HCT116 (cell line): Measurements from ENCODE around the gene RBM20. TPM values are rescaled to one million over a fixed set of nuclear protein-coding genes. Genes with fewer than 3 reads are reported as not detected.

ENCODE experiments used
- ATAC-seq: fragments of 200-7000 bp; cut with Tn5 transposase; 2 replicates; pipeline ENCODE4 v1.9.1; 2020; ENCODE audit warnings: mild to moderate bottlenecking, moderate library complexity
- BruUV-seq: library from RNA; stranded (reverse); fragments of 400-500 nt; replicated peaks from 2 replicates; lab custom pipeline; 2021; lab: Mats Ljungman, UMichigan
- CTCF ChIA-PET: fragments of 300-600 bp; sonication (Branson Sonifier 250); formaldehyde crosslinking; loops from one replicate; lab custom pipeline; 2021; ENCODE audit warnings: antibody characterized with exemption; lab: Charles Lee
- POLR2A ChIA-PET: fragments of 300-600, 350-600 bp; sonication (Branson Sonifier 250); formaldehyde crosslinking; loops from one replicate; lab custom pipeline; 2021; ENCODE audit warnings: antibody characterized with exemption; lab: Charles Lee
- RAD21 ChIA-PET, 2 experiments: fragments of 300-600 bp; sonication (Branson Sonifier 250); formaldehyde crosslinking; loops; one replicate each; lab custom pipeline; 2023; ENCODE audit warnings: low total read pairs in 2 of 2; ENCODE audit not compliant: uncharacterized antibody in 2 of 2, unreplicated experiment in 2 of 2, low non-redundant PET in 1 of 2; lab: Charles Lee
- DNase-seq: peaks from one replicate; pipeline ENCODE4 v3.0.0-alpha.2; 2010; ENCODE audit warnings: low read depth, low spot score
- H2AFZ ChIP-seq: fragments of 200-600 bp; shearing (Covaris generic), sonication (generic); 2 replicates; pipeline ENCODE4 v1.6.1; 2017; ENCODE audit warnings: low read depth, mixed run types, mixed read lengths, antibody characterized with exemption, low read length; ENCODE audit not compliant: poor library complexity, severe bottlenecking
- H3K27ac ChIP-seq: 2 replicates; pipeline ENCODE4 v1.5.1; 2012; ENCODE audit warnings: low read depth, low read length
- H3K27me3 ChIP-seq: fragments of 200-600 bp; sonication (generic); 2 replicates; pipeline ENCODE4 v1.6.1; 2016; ENCODE audit warnings: mixed run types, low read length, mixed read lengths; ENCODE audit not compliant: insufficient read depth
- H3K36me3 ChIP-seq, 2 experiments: fragments of 200-500 bp in 1 of 2; fragments of 200-600 bp in 1 of 2; sonication (Bioruptor generic) in 1 of 2; sonication (generic) in 1 of 2; 2 replicates each; pipeline versions ENCODE4 v1.5.1 to v1.6.1; 2014 to 2016; ENCODE audit warnings: low read length in 2 of 2, inconsistent platforms in 1 of 2, mixed read lengths in 1 of 2, mixed run types in 1 of 2; ENCODE audit not compliant: insufficient read depth in 2 of 2, control insufficient read depth in 1 of 2
- H3K4me1 ChIP-seq, 2 experiments: fragments of 200-600 bp in 1 of 2; sonication (generic) in 1 of 2; 2 replicates each; pipeline versions ENCODE4 v1.5.1 to v1.6.1; 2012 to 2017; ENCODE audit warnings: low read length in 2 of 2, inconsistent platforms in 1 of 2, mild to moderate bottlenecking in 1 of 2, mixed read lengths in 1 of 2, mixed run types in 1 of 2, moderate library complexity in 1 of 2; ENCODE audit not compliant: insufficient read depth in 2 of 2, control insufficient read depth in 1 of 2
- H3K4me2 ChIP-seq: fragments of 200-600 bp; sonication (generic); 2 replicates; pipeline ENCODE4 v1.6.1; 2017; ENCODE audit warnings: mixed run types, low read length, mixed read lengths
- H3K4me3 ChIP-seq, 2 experiments: fragments of 200-600 bp in 1 of 2; sonication (generic) in 1 of 2; replicated peaks in 1 of 2; 2 replicates each; pipeline ENCODE4 v1.5.1; 2011 to 2016; ENCODE audit warnings: low read length in 2 of 2, control low read depth in 1 of 2, low read depth in 1 of 2, mild to moderate bottlenecking in 1 of 2, mixed read lengths in 1 of 2, mixed run types in 1 of 2
- H3K79me2 ChIP-seq: fragments of 200-600 bp; sonication (generic); 2 replicates; pipeline ENCODE4 v1.6.1; 2017; ENCODE audit warnings: mild to moderate bottlenecking, mixed run types, low read length, moderate library complexity, mixed read lengths; ENCODE audit not compliant: insufficient read depth
- H3K9ac ChIP-seq: fragments of 200-600 bp; sonication (generic); 2 replicates; pipeline ENCODE4 v1.6.1; 2016; ENCODE audit warnings: low read length, mixed read lengths
- H3K9me2 ChIP-seq: fragments of 200-600 bp; sonication (generic), shearing (Covaris generic); 2 replicates; pipeline ENCODE4 v1.6.1; 2017; ENCODE audit warnings: mixed run types, mild to moderate bottlenecking, moderate library complexity; ENCODE audit not compliant: insufficient read depth
- H3K9me3 ChIP-seq, 2 experiments: fragments of 200-500 bp in 1 of 2; fragments of 200-600 bp in 1 of 2; sonication (Bioruptor generic) in 1 of 2; sonication (generic) in 1 of 2; 2 replicates each; pipeline ENCODE4 v1.6.1; 2014 to 2017; ENCODE audit warnings: low read length in 2 of 2, mixed read lengths in 2 of 2, inconsistent platforms in 1 of 2, low read depth in 1 of 2, mild to moderate bottlenecking in 1 of 2, mixed run types in 1 of 2, moderate library complexity in 1 of 2; ENCODE audit not compliant: control insufficient read depth in 1 of 2, insufficient read depth in 1 of 2
- H4K20me1 ChIP-seq: fragments of 200-600 bp; sonication (generic), shearing (Covaris generic); 2 replicates; pipeline ENCODE4 v1.6.1; 2017; ENCODE audit warnings: mixed run types, mild to moderate bottlenecking, moderate library complexity; ENCODE audit not compliant: insufficient read depth
- ELF1 ChIP-seq: IDR thresholded peaks from 2 replicates; pipeline ENCODE4 v1.6.1; 2012; ENCODE audit warnings: low read depth, borderline replicate concordance
- TCF7L2 ChIP-seq: IDR thresholded peaks from 2 replicates; pipeline ENCODE4 v1.7.0; 2011; ENCODE audit warnings: borderline replicate concordance, inconsistent platforms; ENCODE audit not compliant: insufficient read depth, insufficient read length; ENCODE audit errors: extremely low read depth
- ZFX ChIP-seq: fragments of 450-650 bp; IDR thresholded peaks from 2 replicates; pipeline ENCODE4 v1.6.1; 2017
- intact Hi-C: fragments of 100-400 bp; cut with micrococcal nuclease; formaldehyde crosslinking; loops from 2 replicates; pipeline ENCODE4 v1.10.0; 2022
- total RNA-seq: library from RNA; stranded (reverse); gene quantifications from one replicate; pipeline ENCODE4 v1.2.1, GENCODE V29; 2021; ENCODE audit not compliant: unreplicated experiment
- TF ChIP-seq, protein P1 (sequence below): IDR thresholded peaks from 2 replicates; pipeline ENCODE4 v1.6.1; 2012

The RBM20 gene
- total RNA-seq, 1 experiment from 2014 or later: 2.0 TPM

DNA sequence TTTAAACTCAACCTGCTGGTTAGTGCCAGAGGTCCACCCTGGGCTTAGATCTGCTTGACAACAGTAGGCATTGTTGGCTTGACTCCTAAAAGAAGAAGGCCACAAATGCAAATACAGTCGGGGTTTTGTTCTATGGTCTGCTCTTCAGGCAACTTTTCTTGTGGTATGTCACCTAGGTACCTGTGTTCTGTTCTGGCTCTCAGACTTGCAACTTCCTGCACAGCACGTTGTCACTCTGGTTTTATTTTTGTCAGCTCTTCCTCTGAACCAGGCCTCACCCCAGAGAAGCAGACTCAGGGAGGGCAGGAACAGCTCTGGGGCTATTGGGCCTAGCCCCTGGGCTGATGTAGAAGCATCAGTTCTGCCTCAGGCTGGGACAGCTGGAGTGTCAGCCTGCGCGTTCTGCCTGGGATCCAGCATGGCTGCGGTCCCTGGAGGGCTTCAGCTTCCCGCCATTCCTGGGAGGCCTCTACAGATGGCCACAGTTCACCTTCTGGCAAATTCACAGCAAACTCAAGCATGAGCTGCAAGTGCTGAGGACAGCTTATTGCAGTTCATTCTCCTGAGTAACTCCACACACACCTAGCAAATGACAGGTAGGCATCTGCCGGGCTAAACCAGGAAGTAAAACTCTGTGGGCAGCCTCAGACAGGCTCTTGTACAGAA, 216.6 kb downstream of the RBM20 start:
- no peaks in the 10 kb centered on the region for H3K9me2 ChIP-seq
- DNase-seq: no peak
- peaks cover 7 to 13% of the 10 kb centered on the region in 2 experiments for H3K4me1 ChIP-seq
- H3K27me3 ChIP-seq: no peaks in the 10 kb centered on the region
- TF ChIP-seq ZFX: peak; percentile 21; the same call in 1 of the 2 replicates
- no peak for TF ChIP-seq TCF7L2
- TF ChIP-seq, all 23 proteins: peak for 1
- no peak for ATAC-seq
- no peaks in the 10 kb centered on the region for H3K36me3 ChIP-seq
- ChIA-PET CTCF (interaction anchor here (1.2 kb wide), 1 partner anchor 114 kb away, joined by 3 read pairs; no protein-coding TSS in a partner anchor), RAD21 (no interaction called here), POLR2A (interaction anchor here (0.9 kb wide), 1 partner anchor 8 kb away, joined by 3 read pairs; no protein-coding TSS in a partner anchor)
- no peak overlapping the region for H3K4me2 ChIP-seq
- intact Hi-C loops: no loop called here
- no peaks in the 10 kb centered on the region for H3K9me3 ChIP-seq
- no peak overlapping the region for H3K27ac ChIP-seq
- no peak overlapping the region for H3K9ac ChIP-seq
- H4K20me1 ChIP-seq: no peaks in the 10 kb centered on the region
- no peak overlapping the region for H3K4me3 ChIP-seq
- no TSS peak for BruUV-seq
- H3K79me2 ChIP-seq: no peaks in the 10 kb centered on the region
- H2AFZ ChIP-seq: peak overlapping the region; percentile 55

DNA sequence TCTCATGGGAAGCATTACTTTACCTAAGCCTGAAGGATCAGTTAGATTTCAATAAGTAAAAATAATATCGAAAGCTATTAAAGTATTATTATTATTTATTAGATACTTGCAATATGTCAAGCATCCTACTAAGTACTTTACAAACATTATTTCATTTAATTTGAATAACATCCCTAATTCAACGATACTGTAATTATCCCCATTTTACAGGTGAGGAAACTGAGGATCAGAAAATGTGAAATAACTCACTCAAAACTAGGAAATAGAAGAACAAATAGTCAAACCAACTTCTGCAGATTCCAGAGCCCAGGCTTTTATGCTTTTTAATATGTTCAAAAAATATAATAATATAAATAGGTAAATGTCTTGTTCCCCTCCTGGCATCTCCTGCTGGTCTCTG, 217.3 kb downstream of the RBM20 start:
- RAD21 ChIA-PET: no interaction called here
- Histone ChIP-seq H3K79me2 (no peaks in the 10 kb centered on the region), H3K9me3 (no peaks in the 10 kb centered on the region), H3K9me2 (no peaks in the 10 kb centered on the region), H2AFZ (no peak overlapping the region), H4K20me1 (no peaks in the 10 kb centered on the region), H3K36me3 (no peaks in the 10 kb centered on the region), H3K9ac (no peak overlapping the region), H3K27me3 (no peaks in the 10 kb centered on the region), H3K4me1 (peaks cover 11 to 20% of the 10 kb centered on the region in 2 experiments), H3K27ac (no peak overlapping the region), H3K4me3 (no peak overlapping the region), H3K4me2 (no peak overlapping the region)
- no peak for ATAC-seq
- POLR2A ChIA-PET: no interaction called here
- DNase-seq: no peak
- CTCF ChIA-PET: interaction anchor here (1.2 kb wide), 1 partner anchor 115 kb away, joined by 3 read pairs; no protein-coding TSS in a partner anchor
- BruUV-seq: no TSS peak
- 0 out of 2 replicates have a peak, but pooled peaks have one; percentile 15 for TF ChIP-seq ELF1
- TF ChIP-seq, protein P1, sequence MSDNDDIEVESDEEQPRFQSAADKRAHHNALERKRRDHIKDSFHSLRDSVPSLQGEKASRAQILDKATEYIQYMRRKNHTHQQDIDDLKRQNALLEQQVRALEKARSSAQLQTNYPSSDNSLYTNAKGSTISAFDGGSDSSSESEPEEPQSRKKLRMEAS: no peak
- intact Hi-C loops: no loop called here
